ENCODE measurements around the gene DDX17. TPM values are rescaled to one million over a fixed set of nuclear protein-coding genes. Genes with fewer than 3 reads are reported as not detected.

Gene DDX17
- total and polyA plus RNA-seq, 2 experiments from 2014 or later = 88.0 to 603 TPM

GRCh38 chr22:38448945-38449745, 57.0 kb downstream of the DDX17 start:
- Histone ChIP-seq H3K4me3 (no peak overlapping the region), H3K4me2 (no peak overlapping the region), H3F3A (replicated peaks; ENCODE audit: low read depth) (peaks cover 6% of the 10 kb centered on the region; the same call in 1 of the 2 replicates), H3K27ac (ENCODE audit: low read depth) (no peak overlapping the region), H4K20me1 (replicated peaks; ENCODE audit: insufficient read depth) (no peaks in the 10 kb centered on the region; the same call in 1 of the 2 replicates), H3K36me3 (ENCODE audit: insufficient read depth) (no peaks in the 10 kb centered on the region), H3K4me1 (ENCODE audit: insufficient read depth) (peaks cover 8% of the 10 kb centered on the region; the same call in 1 of the 2 replicates), H3K9me2 (ENCODE audit: insufficient read depth) (no peaks in the 10 kb centered on the region), H3K79me2 (replicated peaks; ENCODE audit: insufficient read depth) (no peaks in the 10 kb centered on the region), H3K27me3 (ENCODE audit: insufficient read depth) (peaks cover 23% of the 10 kb centered on the region), H2AFZ (no peak overlapping the region)
- no peak for DNase-seq (ENCODE audit: low spot score)
- Mint-ChIP-seq H3K4me1 (peaks cover 27% of the 10 kb centered on the region), H3K9me3 (no peaks in the 10 kb centered on the region), H3K36me3 (ENCODE audit: low read depth) (no peaks in the 10 kb centered on the region), H3K27ac (no peak overlapping the region), H3K27me3 (ENCODE audit: insufficient read depth, low read depth, poor library complexity) (peaks cover 35% of the 10 kb centered on the region), H3K4me3 (no peak overlapping the region)
- TF ChIP-seq CREB1 (CRISPR knock-in tag; IDR thresholded peaks at IDR 0.05; ENCODE audit: low read depth) = no peak
- TF ChIP-seq CTCF (conservative IDR thresholded peaks at IDR 0.05; ENCODE audit: low read depth in 2 of 2) = no peak
- no peak for TF ChIP-seq ZNF331 (CRISPR knock-in tag; IDR thresholded peaks at IDR 0.05; ENCODE audit: low read depth)
- TF ChIP-seq JUNB (IDR thresholded peaks at IDR 0.05; ENCODE audit: unreplicated experiment) = no peak
- no peak for TF ChIP-seq ZNF114 (CRISPR knock-in tag; IDR thresholded peaks at IDR 0.05)
- no peak for TF ChIP-seq EZH2phosphoT487 (IDR thresholded peaks at IDR 0.05; ENCODE audit: unreplicated experiment)
- TF ChIP-seq STAT1 (IDR thresholded peaks at IDR 0.05; ENCODE audit: unreplicated experiment) = no peak
- no peak for TF ChIP-seq ZNF462 (CRISPR knock-in tag; IDR thresholded peaks at IDR 0.05)
- TF ChIP-seq REST (IDR thresholded peaks at IDR 0.05; ENCODE audit: unreplicated experiment) = no peak
- no peak for ATAC-seq

Measured in GM23338 (cell line).